HG03432 (cell line): Measurements from ENCODE around the gene CELF2.

Source experiments
- ATAC-seq: cut with Tn5 transposase; IDR thresholded peaks from one replicate; pipeline ENCODE4 v1.9.1; 2021; ENCODE audit warnings: mild to moderate bottlenecking, moderate library complexity; ENCODE audit not compliant: unreplicated experiment

The CELF2 gene

GRCh38 chr10:11191678-11192077 is 174.0 kb downstream of the CELF2 start:
- ATAC-seq = no peak

GRCh38 chr10:11192304-11193000 is 174.8 kb downstream of the CELF2 start:
- no peak for ATAC-seq

GRCh38 chr10:11193001-11193551 is 175.4 kb downstream of the CELF2 start:
- ATAC-seq = no peak

GRCh38 chr10:11194859-11195586 is 177.4 kb downstream of the CELF2 start:
- no peak for ATAC-seq

- ATAC-seq = no peak
Observed at GRCh38 chr10:11195623-11196022, 178.0 kb downstream of the CELF2 start.

- peak; percentile 72 for ATAC-seq
Observed at GRCh38 chr10:11197266-11197712, 179.6 kb downstream of the CELF2 start.

GRCh38 chr10:11197878-11198277 is 180.2 kb downstream of the CELF2 start:
- no peak for ATAC-seq

- ATAC-seq = no peak
Observed at GRCh38 chr10:11201911-11202310, 184.2 kb downstream of the CELF2 start.

GRCh38 chr10:11204351-11204942 is 186.8 kb downstream of the CELF2 start:
- no peak for ATAC-seq

GRCh38 chr10:11205030-11205772 is 187.5 kb downstream of the CELF2 start:
- no peak for ATAC-seq

GRCh38 chr10:11206676-11207559 is 189.2 kb downstream of the CELF2 start:
- ATAC-seq = no peak

GRCh38 chr10:11207560-11207844 is 189.8 kb downstream of the CELF2 start:
- no peak for ATAC-seq

GRCh38 chr10:11208243-11208642 is 190.6 kb downstream of the CELF2 start:
- ATAC-seq = no peak

- peak; percentile 72 for ATAC-seq
Observed at GRCh38 chr10:11208908-11209829, 191.5 kb downstream of the CELF2 start.

- peak; percentile 35 for ATAC-seq
Observed at GRCh38 chr10:11209830-11210181, 192.1 kb downstream of the CELF2 start.

GRCh38 chr10:11210211-11210922 is 192.7 kb downstream of the CELF2 start:
- peak; percentile 12 for ATAC-seq

- ATAC-seq = no peak
Observed at GRCh38 chr10:11212288-11213085, 194.8 kb downstream of the CELF2 start.

- no peak for ATAC-seq
Observed at GRCh38 chr10:11213137-11213536, 195.5 kb downstream of the CELF2 start.
